ENCODE results near the gene SEC14L1. TPM values are rescaled to one million over a fixed set of nuclear protein-coding genes. Genes with fewer than 3 reads are reported as not detected.
"Not testable (repeated sequence)": the region's sequence is repeated elsewhere in the genome, so short reads cannot be mapped to it uniquely, and the experiment has no call there.

SEC14L1 gene
- polyA plus RNA-seq, 3 donors, result 19.2 to 64.2 (median 58.4) TPM

GRCh38 chr17:77237232-77238008, 96.7 kb downstream of the SEC14L1 start:
- H3K27ac ChIP-seq (ENCODE audit: low read depth, low read length), result no peak overlapping the region
- WGBS, 3 donors, result 85 to 88% (median 85%) methylated on average over 13 of the region's 13 CpGs

GRCh38 chr17:77240976-77241375, 100.2 kb downstream of the SEC14L1 start:
- no peak overlapping the region for H3K27ac ChIP-seq (ENCODE audit: low read depth, low read length)
- 88 to 94% (median 92%) methylated on average over 15 of the region's 15 CpGs for WGBS, 3 donors

- no peak overlapping the region for H3K27ac ChIP-seq (ENCODE audit: low read depth, low read length)
Observed at GRCh38 chr17:77242118-77242851, 101.5 kb downstream of the SEC14L1 start.

GRCh38 chr17:77245162-77245926, 104.6 kb downstream of the SEC14L1 start:
- WGBS, 3 donors, result 66 to 79% (median 71%) methylated on average over 18 of the region's 18 CpGs
- no peak overlapping the region for H3K27ac ChIP-seq (ENCODE audit: low read depth, low read length)

More at GRCh38 chr17:77242118-77242851, 101.5 kb downstream of the SEC14L1 start:
- WGBS, 3 donors, result 62 to 74% (median 67%) methylated on average over 23 of the region's 23 CpGs

- WGBS, 3 donors, result 27 to 31% (median 29%) methylated on average over 22 to 34 of the region's 34 CpGs
- H3K27ac ChIP-seq (ENCODE audit: low read depth, low read length), result no peak overlapping the region
Observed at GRCh38 chr17:77246110-77247047, 105.6 kb downstream of the SEC14L1 start.

- H3K27ac ChIP-seq (ENCODE audit: low read depth, low read length), result no peak overlapping the region
- 0 to 1% (median 1%) methylated on average over 22 to 51 of the region's 51 CpGs for WGBS, 3 donors
Observed at GRCh38 chr17:77247048-77247541, 106.3 kb downstream of the SEC14L1 start.

GRCh38 chr17:77247609-77248008, 106.8 kb downstream of the SEC14L1 start:
- H3K27ac ChIP-seq (ENCODE audit: low read depth, low read length), result no peak overlapping the region
- WGBS, 3 donors, result 23 to 46% (median 44%) methylated on average over 8 of the region's 8 CpGs

- 71 to 78% (median 78%) methylated on average over 17 of the region's 17 CpGs for WGBS, 3 donors
- no peak overlapping the region for H3K27ac ChIP-seq (ENCODE audit: low read depth, low read length)
Observed at GRCh38 chr17:77248216-77249114, 107.7 kb downstream of the SEC14L1 start.

GRCh38 chr17:77251622-77252183, 110.9 kb downstream of the SEC14L1 start:
- H3K27ac ChIP-seq (ENCODE audit: low read depth, low read length), result no peak overlapping the region
- 72 to 81% (median 78%) methylated on average over 4 of the region's 4 CpGs for WGBS, 3 donors

- WGBS, 3 donors, result 56 to 66% (median 62%) methylated on average over 7 of the region's 7 CpGs
- H3K27ac ChIP-seq (ENCODE audit: low read depth, low read length), result not testable (repeated sequence)
Observed at GRCh38 chr17:77252306-77252705, 111.5 kb downstream of the SEC14L1 start.

GRCh38 chr17:77253611-77254051, 112.9 kb downstream of the SEC14L1 start:
- H3K27ac ChIP-seq (ENCODE audit: low read depth, low read length), result no peak overlapping the region
- 65 to 72% (median 71%) methylated on average over 11 of the region's 11 CpGs for WGBS, 3 donors

- no peak overlapping the region for H3K27ac ChIP-seq (ENCODE audit: low read depth, low read length)
- whole genome bisulfite sequencing, 3 donors, result 53 to 69% (median 68%) methylated on average over 25 of the region's 25 CpGs
Observed at GRCh38 chr17:77254951-77255825, 114.4 kb downstream of the SEC14L1 start.

- H3K27ac ChIP-seq (ENCODE audit: low read depth, low read length), result not testable (repeated sequence)
- WGBS, 3 donors, result 84 to 94% (median 89%) methylated on average over 10 to 14 of the region's 14 CpGs
Observed at GRCh38 chr17:77255970-77256369, 115.2 kb downstream of the SEC14L1 start.

GRCh38 chr17:77256710-77257109, 115.9 kb downstream of the SEC14L1 start:
- 82 to 91% (median 90%) methylated on average over 2 of the region's 2 CpGs for WGBS, 3 donors
- no peak overlapping the region for H3K27ac ChIP-seq (ENCODE audit: low read depth, low read length)

- 88 to 96% (median 96%) methylated on average over 1 of the region's 1 CpG for WGBS, 3 donors
- H3K27ac ChIP-seq (ENCODE audit: low read depth, low read length), result no peak overlapping the region
Observed at GRCh38 chr17:77257169-77257568, 116.4 kb downstream of the SEC14L1 start.

All from adipose tissue (tissue), 3 donors.